ENCODE data around the gene PAGR1.
A peak's percentile ranks its signal among the peaks of the same experiment; 100 is the strongest.
"Not testable (repeated sequence)": the region's sequence is repeated elsewhere in the genome, so short reads cannot be mapped to it uniquely, and the experiment has no call there.

The PAGR1 gene

GRCh38 chr16:29841631-29842030 lies 25.7 kb downstream of the PAGR1 start:
- no peak for DNase-seq

DNA sequence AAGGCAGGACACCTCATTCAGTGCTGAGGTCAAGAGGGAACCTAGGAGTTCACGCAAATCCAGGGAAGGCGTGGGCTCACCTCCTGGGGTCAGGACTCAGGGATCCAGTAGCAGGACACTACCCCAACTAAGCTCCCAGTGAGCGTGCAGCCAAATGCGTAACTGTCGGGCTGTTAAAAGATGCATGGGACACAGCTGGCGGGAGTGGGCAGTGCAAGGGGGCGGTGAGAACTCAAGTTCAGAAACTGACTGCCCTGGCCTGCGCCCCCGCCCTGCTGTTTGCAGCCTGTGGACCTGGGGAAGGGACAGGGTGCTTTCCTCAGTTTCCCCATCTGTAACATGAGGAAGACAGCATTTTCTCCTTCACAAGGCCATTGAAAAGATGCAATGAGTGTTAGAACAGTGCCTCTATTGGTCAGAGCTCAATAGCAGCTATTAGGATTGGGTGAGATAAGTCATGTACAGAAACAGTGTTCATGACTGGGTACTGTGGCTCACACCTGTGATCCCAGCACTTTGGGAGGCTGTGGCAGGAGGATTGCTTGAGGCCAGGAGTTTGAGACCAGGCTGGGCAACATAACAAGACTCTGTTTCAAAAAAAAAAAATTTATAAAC lies 26.9 kb downstream of the PAGR1 start:
- no peak for DNase-seq

DNA sequence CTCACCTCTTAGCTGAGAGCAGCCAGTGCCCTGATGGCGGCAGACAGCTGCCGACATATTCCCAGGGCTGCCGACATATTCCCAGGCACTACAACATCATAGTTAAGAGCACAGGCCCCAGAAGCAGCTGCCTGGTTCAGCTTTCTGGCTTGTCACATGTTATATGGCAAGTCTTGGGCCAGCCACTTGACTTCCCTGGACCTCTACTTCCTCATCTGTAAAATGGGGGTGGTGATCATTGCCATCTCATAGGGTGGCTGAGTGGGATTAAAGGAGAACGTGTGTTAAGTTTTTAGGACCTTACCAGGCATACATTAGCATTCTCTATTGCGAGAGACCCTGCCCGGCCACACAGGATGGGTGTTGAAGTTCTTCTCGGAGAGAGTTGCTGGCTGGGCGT lies 28.0 kb downstream of the PAGR1 start:
- no peak for DNase-seq

- no peak for DNase-seq
These were observed 28.8 kb downstream of the PAGR1 start for GRCh38 chr16:29844575-29845331.

DNA sequence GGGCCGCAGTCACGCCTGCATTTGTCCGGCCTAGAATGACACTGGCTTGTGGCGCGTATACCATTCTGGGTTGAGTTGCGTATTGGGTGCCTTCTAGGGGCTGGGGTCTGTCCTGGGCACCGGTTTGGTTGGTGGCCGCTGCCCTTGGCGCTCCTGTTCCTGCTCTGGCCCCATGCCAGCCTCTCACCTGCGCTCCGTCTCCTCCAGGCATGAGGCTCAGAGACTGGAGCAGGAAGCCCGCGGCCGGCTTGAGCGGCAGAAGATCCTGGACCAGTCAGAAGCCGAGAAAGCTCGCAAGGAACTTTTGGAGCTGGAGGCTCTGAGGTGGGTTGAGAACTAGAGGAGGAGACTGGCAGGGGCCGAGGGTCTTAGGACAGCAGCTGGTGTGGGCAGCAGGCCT lies 29.7 kb downstream of the PAGR1 start:
- DNase-seq, result no peak

DNA sequence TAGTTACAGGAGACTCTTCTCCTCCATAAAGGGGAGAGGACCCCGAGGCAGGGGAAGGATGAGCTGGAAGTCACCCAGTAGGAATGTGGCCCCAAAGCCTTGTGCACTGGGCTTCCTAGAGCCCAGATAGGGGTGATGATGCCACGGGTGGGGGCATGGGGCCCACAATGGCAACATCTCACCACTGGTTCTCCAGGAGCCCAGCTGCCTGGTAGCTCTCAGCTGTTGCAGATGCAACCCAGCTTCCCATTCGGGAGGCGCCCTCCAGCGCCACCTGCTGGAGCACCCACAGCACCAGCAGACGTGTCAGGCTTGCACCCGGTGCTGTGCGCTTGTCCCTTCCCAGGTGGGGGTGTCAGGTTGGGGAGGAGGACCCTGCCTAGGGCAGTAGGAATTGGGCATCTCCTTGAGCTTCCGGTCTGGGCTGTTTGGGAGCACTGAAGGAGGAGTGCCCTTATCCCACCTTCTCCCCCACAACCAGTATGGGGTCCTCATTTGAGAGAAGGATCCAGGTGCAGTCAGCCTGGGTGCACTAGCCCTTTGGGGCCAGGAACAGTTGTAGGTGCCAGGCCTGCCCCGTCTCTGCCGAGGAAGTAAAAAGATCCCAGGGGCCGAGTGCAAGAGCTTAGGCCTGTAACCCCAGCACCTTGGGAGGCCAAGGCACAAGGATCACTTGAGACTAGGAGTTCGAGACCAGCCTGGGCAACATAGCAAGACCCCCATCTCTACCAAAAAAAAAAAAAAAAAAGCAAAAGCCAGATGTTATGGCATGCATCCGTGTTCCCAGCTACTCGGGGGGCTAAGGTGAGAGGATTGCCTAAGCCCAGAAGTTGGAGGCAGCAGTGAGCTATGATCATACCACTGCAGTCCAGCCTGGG lies 32.7 kb downstream of the PAGR1 start:
- peak; percentile 88 for DNase-seq

- DNase-seq, result no peak
These were observed 33.6 kb downstream of the PAGR1 start for GRCh38 chr16:29849505-29849904.

- DNase-seq, result no peak
These were observed 35.0 kb downstream of the PAGR1 start for GRCh38 chr16:29850998-29851397.

- no peak for DNase-seq
These were observed 36.7 kb downstream of the PAGR1 start for GRCh38 chr16:29852654-29853053.

GRCh38 chr16:29854520-29855100 lies 38.7 kb downstream of the PAGR1 start:
- DNase-seq, result no peak

GRCh38 chr16:29857133-29857760 lies 41.3 kb downstream of the PAGR1 start:
- no peak for DNase-seq

DNA sequence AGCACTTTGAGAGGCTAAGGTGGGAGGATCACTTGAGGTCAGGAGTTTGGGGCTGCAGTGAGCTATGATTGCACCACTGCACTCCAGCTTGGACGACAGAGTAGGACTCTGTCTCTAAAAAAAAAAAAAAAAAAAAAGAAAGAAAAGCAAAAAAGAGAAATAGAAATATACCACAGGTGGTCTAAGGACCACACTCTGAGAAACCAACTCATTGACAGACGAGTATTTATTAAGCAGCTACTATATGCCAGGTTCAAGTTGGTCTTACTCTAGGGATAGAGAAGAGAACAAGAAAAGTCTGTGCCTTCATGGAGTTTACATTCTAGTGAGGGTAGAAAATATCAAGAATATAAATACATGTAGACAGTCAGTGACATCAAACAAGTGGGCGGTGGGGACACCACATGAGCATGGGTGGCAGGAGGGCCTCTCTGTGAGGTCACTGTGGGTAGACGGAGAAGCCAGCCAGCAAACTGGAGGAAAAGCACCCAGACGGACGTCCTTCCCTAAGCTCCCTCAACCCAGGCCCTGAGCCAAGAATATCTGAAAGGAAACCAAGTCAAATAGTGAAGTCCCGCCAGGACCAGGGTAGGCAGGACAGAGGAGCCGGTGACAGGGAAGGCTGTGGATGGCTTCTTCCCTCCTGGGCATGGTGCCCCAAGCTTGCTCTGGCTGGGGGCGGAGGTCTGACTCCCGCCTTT lies 42.3 kb downstream of the PAGR1 start:
- DNase-seq, result no peak

DNA sequence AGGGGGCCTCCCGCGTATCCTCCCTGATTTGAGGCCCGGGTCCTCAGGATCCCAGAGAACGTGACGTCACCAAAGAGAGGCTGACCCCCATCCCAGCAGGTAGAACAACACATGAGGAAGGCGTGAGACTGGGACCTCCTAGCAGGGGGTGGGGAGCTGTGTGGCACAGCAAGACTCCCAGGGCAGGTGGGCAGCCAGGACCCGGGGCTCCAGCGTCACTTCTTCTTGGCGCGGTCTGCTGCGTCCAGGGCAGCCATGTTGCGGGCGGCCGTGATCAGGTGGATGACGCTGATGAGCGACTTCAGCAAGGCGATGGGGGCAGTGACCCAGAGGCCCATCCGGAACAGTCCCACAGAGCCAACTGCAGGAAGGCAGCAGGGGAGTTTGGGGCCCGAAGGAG lies 43.0 kb downstream of the PAGR1 start:
- DNase-seq, result no peak

DNA sequence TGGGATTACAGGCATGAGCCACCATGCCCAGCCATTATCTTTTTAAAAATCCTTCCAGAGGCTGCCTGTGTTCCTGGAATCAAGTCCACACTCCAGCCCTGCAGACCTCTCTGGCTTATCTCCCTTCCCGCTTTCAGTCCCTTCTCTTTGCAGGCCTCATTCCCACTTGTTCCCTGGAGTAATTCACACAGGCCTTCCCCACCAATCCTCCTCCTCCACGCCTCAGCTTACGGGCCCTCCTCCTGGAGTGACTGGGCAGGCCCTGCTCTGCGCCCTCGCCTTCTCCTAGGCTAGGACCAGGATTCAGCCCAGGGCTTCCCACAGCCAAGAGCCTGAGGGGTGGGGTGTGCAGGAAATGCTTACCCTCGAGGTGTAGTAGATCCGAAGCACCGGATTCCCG lies 44.3 kb downstream of the PAGR1 start:
- no peak for DNase-seq

DNA sequence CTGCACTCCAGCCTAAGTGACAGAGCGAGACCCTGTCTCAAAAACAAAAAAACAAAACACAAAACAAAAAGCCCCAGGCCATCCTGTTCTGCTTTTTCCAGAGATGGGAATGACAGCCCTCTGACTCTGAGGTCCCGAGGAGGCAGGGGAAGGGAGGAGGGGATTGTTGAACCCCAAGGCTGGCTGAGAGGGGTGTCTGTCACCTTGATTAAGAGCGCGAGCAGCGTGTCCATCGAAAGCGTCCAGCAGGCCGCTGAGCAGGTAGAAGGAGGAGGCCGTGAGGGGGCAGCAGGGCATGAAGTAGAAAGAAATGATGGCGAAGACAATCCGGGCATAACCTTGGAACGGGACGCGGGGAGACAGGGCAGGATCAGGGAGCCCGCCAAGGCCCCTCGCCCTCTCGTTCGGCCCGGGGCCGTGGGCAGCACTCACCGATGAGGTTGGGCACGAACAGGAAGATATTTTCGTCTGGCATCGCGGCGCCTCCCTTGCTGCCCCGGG lies 46.5 kb downstream of the PAGR1 start:
- DNase-seq, result no peak

DNA sequence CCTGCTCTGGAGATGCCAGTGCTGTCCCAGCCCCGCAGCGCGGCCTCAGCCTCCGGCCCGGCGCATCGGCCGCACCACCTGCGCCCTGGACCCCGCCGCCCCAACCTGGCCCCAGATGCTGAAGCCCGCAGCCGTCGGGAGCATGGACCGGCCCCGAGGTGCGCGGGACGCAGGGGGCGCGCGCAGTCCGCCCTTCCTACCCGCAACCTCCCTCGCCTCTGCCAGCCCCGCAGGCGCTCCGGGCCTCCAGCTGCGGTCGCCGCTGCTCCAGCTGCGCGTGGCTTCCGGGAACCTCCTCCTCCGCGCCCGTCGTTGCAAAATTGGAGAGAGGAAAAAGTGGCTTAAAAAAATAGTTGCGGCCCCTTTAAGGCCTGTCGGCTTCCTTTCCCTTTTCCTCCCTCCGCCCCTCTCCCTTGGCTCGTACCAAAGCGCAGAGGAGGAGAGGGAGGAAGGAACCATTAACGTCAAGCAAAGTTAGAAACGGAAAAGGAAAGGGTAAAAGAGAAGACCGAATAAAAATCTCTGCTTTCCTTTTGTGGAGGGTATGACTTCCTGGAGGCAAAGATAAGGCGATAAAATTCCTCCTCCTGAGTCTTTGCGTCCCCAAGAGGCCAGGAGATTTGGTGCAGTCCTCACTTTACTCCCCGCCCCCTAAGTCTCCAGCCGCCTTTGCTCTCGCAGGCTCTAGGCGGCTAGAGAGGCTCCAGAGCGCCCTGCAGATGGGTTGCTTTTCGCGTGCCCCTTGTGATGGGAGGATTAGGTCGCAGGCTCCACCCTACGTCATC lies 47.1 kb downstream of the PAGR1 start, which contains the start of gene CDIPT:
Gene CDIPT, minus strand, starts transcription at position 343 of the 785 bp plus-strand sequence. CDS start 369 bp downstream, outside the sequence.
- DNase-seq, result peak; percentile 97

DNA sequence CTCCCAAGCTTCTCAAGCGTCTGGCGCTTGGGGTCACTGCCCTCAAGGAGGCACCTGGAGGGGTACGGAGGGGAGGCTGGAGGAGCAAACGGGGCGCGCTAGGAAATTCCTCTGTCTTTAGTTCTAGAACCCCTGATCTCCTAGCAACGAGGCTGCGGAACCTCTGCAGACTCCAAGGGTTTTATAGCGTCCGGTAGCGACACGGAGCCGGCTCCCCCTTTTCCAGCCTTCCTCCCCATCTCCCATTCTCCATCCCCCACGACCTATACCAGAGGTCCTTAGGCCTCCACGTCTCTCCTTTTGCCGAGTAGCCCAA lies 47.7 kb downstream of the PAGR1 start:
- no peak for DNase-seq

DNA sequence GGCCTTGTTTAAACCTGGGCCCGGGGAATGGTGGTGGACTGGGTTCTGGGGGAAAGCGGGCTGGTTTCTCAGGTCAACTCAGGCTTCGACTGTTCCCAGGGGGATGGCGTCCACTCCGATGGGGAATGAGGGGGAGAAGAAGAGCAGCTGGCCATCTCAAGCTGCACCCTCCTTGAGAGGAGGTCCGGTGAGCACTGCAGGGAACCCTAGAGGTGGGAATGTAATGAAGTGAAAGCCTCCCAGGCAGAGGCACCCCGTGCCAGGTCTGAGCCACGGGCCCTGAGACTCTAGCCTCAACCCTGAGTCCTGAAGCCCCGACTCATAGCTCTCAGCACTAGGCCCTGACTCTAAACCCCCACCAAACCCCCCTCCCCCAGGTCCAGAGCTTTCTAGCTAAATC lies 48.3 kb downstream of the PAGR1 start:
- no peak for DNase-seq

DNA sequence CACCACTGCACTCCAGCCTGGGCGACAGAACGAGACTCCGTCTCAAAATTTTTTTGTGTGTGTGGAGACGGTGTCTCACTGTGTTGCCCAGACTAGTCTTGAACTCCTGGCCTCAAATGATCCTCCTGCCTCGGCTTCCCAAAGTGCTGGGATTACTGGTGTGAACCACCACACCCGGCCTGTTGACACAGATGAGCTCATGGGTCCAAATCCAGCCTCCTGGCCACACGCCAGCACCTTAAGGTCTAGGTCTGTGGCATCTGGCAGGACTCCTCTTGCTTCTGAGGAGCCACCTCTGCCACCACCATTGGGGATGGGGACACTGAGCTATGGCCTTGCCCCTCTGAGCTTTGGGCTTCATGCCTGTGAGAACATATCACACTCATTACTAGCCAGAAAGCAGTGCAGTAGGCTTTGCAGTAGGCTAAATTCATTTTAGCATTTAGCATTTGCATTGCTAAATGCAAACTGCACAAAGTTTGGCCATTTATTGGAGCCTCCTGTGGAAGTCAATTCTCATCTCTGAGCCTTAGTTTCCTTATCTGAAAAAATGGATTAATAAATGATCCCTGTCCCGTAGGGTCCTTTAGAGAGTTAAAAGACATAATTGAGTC lies 52.6 kb downstream of the PAGR1 start:
- DNase-seq, result no peak

- DNase-seq, result not testable (repeated sequence)
These were observed 53.1 kb downstream of the PAGR1 start for GRCh38 chr16:29869067-29869466.

Measured in activated CD4-positive, alpha-beta T cell treated with anti-CD3 and anti-CD28 coated beads, Interleukin-10, Interleukin-2, amounts not matched to agents 100 ng/mL and 50 ng/mL, durations not matched to agents 16 hours and 8 hours (primary cell).